ENCODE results near the gene ZNRF1. TPM values are rescaled to one million over a fixed set of nuclear protein-coding genes. Genes with fewer than 3 reads are reported as not detected.

The ZNRF1 gene
- total and polyA plus RNA-seq, 10 of the 15 experiments (the other 5 are each of a cell fraction or from before 2014, with no cell fraction given), result 5.8 to 25.9 (median 14.3) TPM

GRCh38 chr16:74975591-74975990, 23.2 kb upstream of the ZNRF1 start:
- no peak overlapping the region for H3K4me3 ChIP-seq
- no peak overlapping the region for H3K9ac ChIP-seq (ENCODE audit: control insufficient read depth, insufficient read depth, low read length)
- WGBS (ENCODE audit: insufficient coverage, insufficient replicate concordance, low lambda C conversion rate, missing lambda C conversion rate), result 58% methylated on average over 4 of the region's 5 CpGs
- no peaks in the 10 kb centered on the region for H3K27me3 ChIP-seq (replicated peaks in 1 of 2; ENCODE audit: control insufficient read depth in 2 of 2, insufficient read depth in 2 of 2, low read length in 1 of 2)
- RAD21 ChIA-PET (ENCODE audit: unreplicated experiment), result no interaction called here
- no peak overlapping the region for H3K4me2 ChIP-seq (ENCODE audit: control insufficient read depth, insufficient read depth)
- POLR2A ChIA-PET, result interaction anchor here (0.6 kb wide), 1 partner anchor 387 kb away, joined by 3 read pairs; no protein-coding TSS in a partner anchor
- no peak overlapping the region for H3K27ac ChIP-seq (ENCODE audit: control insufficient read depth, insufficient read depth)
- H4K20me1 ChIP-seq (ENCODE audit: control insufficient read depth, insufficient read depth), result no peaks in the 10 kb centered on the region
- H3K9me3 ChIP-seq (replicated peaks; ENCODE audit: control insufficient read depth, insufficient read depth, low read length), result no peaks in the 10 kb centered on the region
- ATAC-seq (no peak), DNase-seq (ENCODE audit: low read depth, low spot score) (no peak), FAIRE-seq (no peak)
- H3K79me2 ChIP-seq (ENCODE audit: control insufficient read depth, insufficient read depth, low read length), result no peaks in the 10 kb centered on the region; the same call in none of the 2 replicates
- CTCF ChIA-PET, result interaction anchor here (0.6 to 1.2 kb wide), 2 partner anchors 135 to 415 kb away, joined by 3 read pairs; no protein-coding TSS in a partner anchor
- H2AFZ ChIP-seq (ENCODE audit: control insufficient read depth, low read depth, low read length), result no peak overlapping the region
- in situ Hi-C loops (cut with MboI), result no loop called here
- no TSS peak for BruUV-seq (replicated peaks)
- SMC1A ChIA-PET (ENCODE audit: uncharacterized antibody, unreplicated experiment), result no interaction called here
- no peak for TF ChIP-seq SIN3A (IDR thresholded peaks at IDR 0.05; ENCODE audit: low read depth, low read length)
- TF ChIP-seq SMAD5 (IDR thresholded peaks at IDR 0.05; ENCODE audit: low read depth), result no peak
- no peak for TF ChIP-seq SREBF2 (IDR thresholded peaks at IDR 0.05; ENCODE audit: low read length)
- no peak for TF ChIP-seq ZSCAN29 (IDR thresholded peaks at IDR 0.05)
- TF ChIP-seq RBBP5 (conservative IDR thresholded peaks at IDR 0.05), result no peak
- no peak for TF ChIP-seq E2F8 (IDR thresholded peaks at IDR 0.05; ENCODE audit: low read depth, partially characterized antibody)
- no peaks in the 10 kb centered on the region; a peak in 2 of 4 replicates for H3K36me3 ChIP-seq (ENCODE audit: control insufficient read depth in 2 of 2, insufficient read depth in 2 of 2, low read length in 1 of 2)
- no peaks in the 10 kb centered on the region for H3K4me1 ChIP-seq (ENCODE audit: control insufficient read depth, insufficient read depth, low read length)
- intact Hi-C loops (cut with micrococcal nuclease; ENCODE audit: unreplicated experiment), result no loop called here

All from GM12878 (cell line).